ENCODE measurements around the gene TBC1D22A.
"Not testable (repeated sequence)": the region's sequence is repeated elsewhere in the genome, so short reads cannot be mapped to it uniquely, and the experiment has no call there.

TBC1D22A gene

GRCh38 chr22:47113853-47114415, 351.5 kb downstream of the TBC1D22A start:
- no peak overlapping the region for H3K27ac ChIP-seq
- no peaks in the 10 kb centered on the region for H3K27me3 ChIP-seq (replicated peaks)
- no peak overlapping the region for H3K4me3 ChIP-seq (ENCODE audit: low read depth, low read length)
- in situ Hi-C loops (cut with HindIII; ENCODE audit: low pct_ligation_motif_present, low sequenced_read_pairs) = no loop called here
- no peak for TF ChIP-seq CTCF (IDR thresholded peaks at IDR 0.05; ENCODE audit: low read depth, low read length, missing control alignments)
- DNase-seq = no peak
- H3K36me3 ChIP-seq (replicated peaks) = no peaks in the 10 kb centered on the region

- H3K4me3 ChIP-seq (ENCODE audit: low read depth, low read length) = no peak overlapping the region
- H3K27me3 ChIP-seq (replicated peaks) = no peaks in the 10 kb centered on the region
- TF ChIP-seq CTCF (IDR thresholded peaks at IDR 0.05; ENCODE audit: low read depth, low read length, missing control alignments) = no peak
- in situ Hi-C loops (cut with HindIII; ENCODE audit: low pct_ligation_motif_present, low sequenced_read_pairs) = no loop called here
- H3K27ac ChIP-seq = no peak overlapping the region
- no peak for DNase-seq
- no peaks in the 10 kb centered on the region for H3K36me3 ChIP-seq (replicated peaks)
These were observed 352.5 kb downstream of the TBC1D22A start for GRCh38 chr22:47114813-47115517.

- Histone ChIP-seq H3K4me3 (ENCODE audit: low read depth, low read length) (no peak overlapping the region), H3K36me3 (replicated peaks) (no peaks in the 10 kb centered on the region), H3K27me3 (replicated peaks) (no peaks in the 10 kb centered on the region), H3K27ac (no peak overlapping the region)
- no peak for DNase-seq
- no peak for TF ChIP-seq CTCF (IDR thresholded peaks at IDR 0.05; ENCODE audit: low read depth, low read length, missing control alignments)
- in situ Hi-C loops (cut with HindIII; ENCODE audit: low pct_ligation_motif_present, low sequenced_read_pairs) = no loop called here
These were observed 353.1 kb downstream of the TBC1D22A start for GRCh38 chr22:47115518-47115890.

GRCh38 chr22:47115921-47116320, 353.5 kb downstream of the TBC1D22A start:
- no peak overlapping the region for H3K4me3 ChIP-seq (ENCODE audit: low read depth, low read length)
- TF ChIP-seq CTCF (IDR thresholded peaks at IDR 0.05; ENCODE audit: low read depth, low read length, missing control alignments) = no peak
- no peak for DNase-seq
- in situ Hi-C loops (cut with HindIII; ENCODE audit: low pct_ligation_motif_present, low sequenced_read_pairs) = no loop called here
- no peak overlapping the region for H3K27ac ChIP-seq
- no peaks in the 10 kb centered on the region for H3K36me3 ChIP-seq (replicated peaks)
- no peaks in the 10 kb centered on the region for H3K27me3 ChIP-seq (replicated peaks)

GRCh38 chr22:47116426-47117341, 354.2 kb downstream of the TBC1D22A start:
- in situ Hi-C loops (cut with HindIII; ENCODE audit: low pct_ligation_motif_present, low sequenced_read_pairs) = no loop called here
- Histone ChIP-seq H3K27ac (no peak overlapping the region), H3K4me3 (ENCODE audit: low read depth, low read length) (no peak overlapping the region), H3K27me3 (replicated peaks) (no peaks in the 10 kb centered on the region), H3K36me3 (replicated peaks) (no peaks in the 10 kb centered on the region)
- DNase-seq = no peak
- no peak for TF ChIP-seq CTCF (IDR thresholded peaks at IDR 0.05; ENCODE audit: low read depth, low read length, missing control alignments)

GRCh38 chr22:47117442-47117841, 355.0 kb downstream of the TBC1D22A start:
- DNase-seq; in situ Hi-C loops (cut with HindIII; ENCODE audit: low pct_ligation_motif_present, low sequenced_read_pairs); H3K36me3 ChIP-seq (replicated peaks); H3K27me3 ChIP-seq (replicated peaks); H3K4me3 ChIP-seq (ENCODE audit: low read depth, low read length); H3K27ac ChIP-seq: not testable (repeated sequence)
